ENCODE results near the gene PPP6C.
A peak's percentile ranks its signal among the peaks of the same experiment; 100 is the strongest.
"Not testable (repeated sequence)": the region's sequence is repeated elsewhere in the genome, so short reads cannot be mapped to it uniquely, and the experiment has no call there.

Gene PPP6C

DNA sequence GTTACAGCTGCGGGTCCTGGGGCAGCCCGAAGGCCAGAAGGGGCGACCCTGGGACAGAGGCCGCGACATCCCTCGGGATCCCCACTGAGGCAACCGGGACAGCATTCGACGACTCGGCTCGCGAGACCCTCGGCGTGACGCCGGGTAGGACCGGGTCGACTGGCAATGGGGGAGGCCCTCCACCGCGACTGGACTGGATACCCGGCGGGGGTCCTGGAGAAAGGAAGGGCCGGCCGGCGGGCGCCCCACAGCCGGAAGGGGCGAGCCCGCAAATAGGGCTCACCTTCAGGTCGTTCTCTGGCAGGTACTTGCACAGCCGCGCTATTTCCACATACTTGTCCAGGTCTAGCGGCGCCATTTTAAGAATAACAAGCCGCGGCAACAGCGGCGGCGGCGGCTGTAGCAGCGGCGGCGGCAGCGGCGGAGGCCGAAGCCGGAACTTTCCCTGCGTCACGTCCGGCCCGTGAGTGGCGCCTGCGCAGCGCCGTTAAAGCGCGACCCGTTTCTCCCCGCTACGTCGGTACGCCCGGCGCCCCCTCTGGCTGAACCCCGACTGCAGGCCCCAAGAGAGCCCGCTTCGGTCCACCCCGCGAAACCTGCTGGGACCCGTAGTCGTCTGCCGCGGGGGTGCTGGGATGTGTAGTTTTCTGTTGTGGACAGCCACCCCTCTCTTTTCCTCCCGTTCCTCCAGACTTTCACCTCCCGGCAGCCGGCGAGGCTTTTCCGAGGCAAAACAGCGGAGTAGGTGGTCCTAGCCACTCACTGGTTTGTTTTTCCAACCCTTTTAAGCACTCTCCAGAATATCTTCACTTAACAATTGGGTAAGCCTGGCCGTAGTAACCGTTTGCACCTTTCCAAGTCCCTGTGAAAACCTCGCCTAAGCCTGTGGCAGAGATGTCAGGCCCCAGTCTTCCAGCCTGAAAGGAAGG lies at the start of gene PPP6C:
PPP6C (minus strand) TSS at position 443 of the 929 bp plus-strand sequence; CDS start at position 358, 85 bp downstream.
- H3K9ac ChIP-seq (ENCODE audit: low read depth, low read length): peak within 1 kb of the TSS; percentile 92
- H3K4me1 ChIP-seq (ENCODE audit: control insufficient read depth, insufficient read depth, low read length): peaks cover 5% of the 10 kb centered on the region; the same call in 1 of the 2 replicates
- H3K36me3 ChIP-seq (ENCODE audit: control insufficient read depth, insufficient read depth, low read length): no peaks in the 10 kb centered on the region
- H3K4me3 ChIP-seq (ENCODE audit: low read depth, low read length): peak within 1 kb of the TSS; percentile 95
- H3K27me3 ChIP-seq (ENCODE audit: control insufficient read depth, insufficient read depth, low read length): no peaks in the 10 kb centered on the region
- peak within 1 kb of the TSS; percentile 97 for H3K27ac ChIP-seq (ENCODE audit: low read depth, low read length)
- H3K9me3 ChIP-seq (ENCODE audit: control insufficient read depth, insufficient read depth, low read length): no peaks in the 10 kb centered on the region

DNA sequence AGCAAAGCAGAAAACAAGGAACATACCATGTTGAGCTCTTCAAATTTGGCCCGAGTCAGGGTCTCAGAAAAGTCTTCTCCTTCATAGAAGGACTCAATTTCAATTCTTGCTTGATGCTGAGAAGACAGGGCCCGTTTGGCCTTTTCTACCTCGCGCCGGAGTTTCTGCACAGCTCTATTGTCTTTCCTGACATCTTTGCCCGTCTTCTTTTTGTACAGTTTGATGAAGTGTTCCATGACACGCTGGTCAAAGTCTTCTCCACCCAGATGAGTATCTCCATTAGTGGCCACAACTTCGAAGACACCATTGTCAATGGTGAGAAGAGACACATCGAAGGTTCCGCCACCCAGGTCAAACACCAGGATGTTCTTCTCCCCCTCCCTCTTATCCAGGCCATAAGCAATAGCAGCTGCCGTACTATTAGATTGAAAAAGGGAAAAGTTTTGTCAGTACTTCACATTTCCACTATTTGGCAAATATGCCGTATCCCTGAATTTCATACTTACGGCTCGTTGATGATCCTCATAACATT lies 49.4 kb upstream of the PPP6C start:
- no peaks in the 10 kb centered on the region for H3K9me3 ChIP-seq (ENCODE audit: control insufficient read depth, insufficient read depth, low read length)
- H3K4me3 ChIP-seq (ENCODE audit: low read depth, low read length): peak overlapping the region; percentile 78
- no peak overlapping the region for H3K27ac ChIP-seq (ENCODE audit: low read depth, low read length)
- peaks cover 63% of the 10 kb centered on the region for H3K36me3 ChIP-seq (ENCODE audit: control insufficient read depth, insufficient read depth, low read length)
- H3K4me1 ChIP-seq (ENCODE audit: control insufficient read depth, insufficient read depth, low read length): peaks cover 4% of the 10 kb centered on the region; the same call in 1 of the 2 replicates
- H3K9ac ChIP-seq (ENCODE audit: low read depth, low read length): no peak overlapping the region
- no peaks in the 10 kb centered on the region for H3K27me3 ChIP-seq (ENCODE audit: control insufficient read depth, insufficient read depth, low read length)

DNA sequence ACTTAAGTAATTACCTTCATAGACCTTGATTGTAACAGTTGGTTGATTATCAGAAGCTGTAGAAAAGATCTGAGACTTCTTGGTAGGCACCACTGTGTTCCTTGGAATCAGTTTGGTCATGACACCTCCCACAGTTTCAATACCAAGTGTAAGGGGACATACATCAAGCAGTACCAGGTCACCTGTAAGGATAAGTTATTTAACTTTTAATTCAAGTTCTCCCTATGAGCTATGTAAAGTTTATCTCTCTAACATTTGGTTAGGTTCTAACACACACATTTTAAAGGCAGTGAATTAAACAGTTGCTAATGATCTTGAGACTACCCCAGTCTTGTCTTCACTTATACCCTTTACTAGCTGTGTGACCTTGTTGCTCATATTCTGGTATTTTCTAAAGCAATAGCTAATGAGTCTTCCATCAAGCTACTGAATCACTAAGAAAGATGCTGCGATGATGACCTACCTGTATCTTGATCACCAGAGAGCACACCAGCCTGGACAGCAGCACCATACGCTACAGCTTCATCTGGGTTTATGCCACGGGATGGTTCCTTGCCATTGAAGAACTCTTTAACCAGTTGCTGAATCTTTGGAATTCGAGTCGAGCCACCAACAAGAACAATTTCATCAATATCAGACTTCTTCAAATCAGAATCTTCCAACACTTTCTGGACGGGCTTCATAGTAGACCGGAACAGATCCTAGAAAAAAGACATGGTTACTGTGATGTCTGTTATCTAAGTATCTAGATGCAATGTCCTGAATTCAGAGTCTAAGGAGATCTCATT lies 48.7 kb upstream of the PPP6C start:
- Histone ChIP-seq H3K9me3 (ENCODE audit: control insufficient read depth, insufficient read depth, low read length) (no peaks in the 10 kb centered on the region), H3K4me3 (ENCODE audit: low read depth, low read length) (peak overlapping the region; percentile 1; the same call in 1 of the 2 replicates), H3K27ac (ENCODE audit: low read depth, low read length) (no peak overlapping the region), H3K4me1 (ENCODE audit: control insufficient read depth, insufficient read depth, low read length) (peaks cover 4% of the 10 kb centered on the region; the same call in 1 of the 2 replicates), H3K36me3 (ENCODE audit: control insufficient read depth, insufficient read depth, low read length) (peaks cover 68% of the 10 kb centered on the region), H3K9ac (ENCODE audit: low read depth, low read length) (no peak overlapping the region), H3K27me3 (ENCODE audit: control insufficient read depth, insufficient read depth, low read length) (no peaks in the 10 kb centered on the region)

DNA sequence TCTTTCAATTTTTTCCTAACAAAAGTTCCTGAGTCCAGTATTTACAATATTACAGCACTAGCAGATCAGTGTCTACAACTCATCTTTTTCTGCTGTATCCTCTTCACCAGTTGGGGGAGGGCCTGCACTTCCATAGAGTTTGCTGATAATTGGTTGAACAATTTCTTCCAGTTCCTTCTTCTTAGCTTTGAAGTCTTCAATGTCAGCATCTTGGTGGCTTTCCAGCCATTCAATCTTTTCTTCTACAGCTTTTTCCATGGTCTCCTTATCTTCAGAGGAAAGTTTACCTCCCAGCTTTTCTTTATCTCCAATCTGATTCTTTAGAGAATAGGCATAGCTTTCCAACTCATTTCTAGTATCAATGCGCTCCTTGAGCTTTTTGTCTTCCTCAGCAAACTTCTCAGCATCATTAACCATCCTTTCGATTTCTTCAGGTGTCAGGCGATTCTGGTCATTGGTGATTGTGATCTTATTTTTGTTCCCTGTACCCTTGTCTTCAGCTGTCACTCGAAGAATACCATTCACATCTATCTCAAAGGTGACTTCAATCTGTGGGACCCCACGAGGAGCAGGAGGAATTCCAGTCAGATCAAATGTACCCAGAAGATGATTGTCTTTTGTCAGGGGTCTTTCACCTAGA lies 47.0 kb upstream of the PPP6C start:
- not testable (repeated sequence) for H3K9me3 ChIP-seq (ENCODE audit: control insufficient read depth, insufficient read depth, low read length); H3K4me1 ChIP-seq (ENCODE audit: control insufficient read depth, insufficient read depth, low read length); H3K27me3 ChIP-seq (ENCODE audit: control insufficient read depth, insufficient read depth, low read length); H3K4me3 ChIP-seq (ENCODE audit: low read depth, low read length); H3K27ac ChIP-seq (ENCODE audit: low read depth, low read length); H3K9ac ChIP-seq (ENCODE audit: low read depth, low read length)
- H3K36me3 ChIP-seq (ENCODE audit: control insufficient read depth, insufficient read depth, low read length): peaks cover 74% of the 10 kb centered on the region

DNA sequence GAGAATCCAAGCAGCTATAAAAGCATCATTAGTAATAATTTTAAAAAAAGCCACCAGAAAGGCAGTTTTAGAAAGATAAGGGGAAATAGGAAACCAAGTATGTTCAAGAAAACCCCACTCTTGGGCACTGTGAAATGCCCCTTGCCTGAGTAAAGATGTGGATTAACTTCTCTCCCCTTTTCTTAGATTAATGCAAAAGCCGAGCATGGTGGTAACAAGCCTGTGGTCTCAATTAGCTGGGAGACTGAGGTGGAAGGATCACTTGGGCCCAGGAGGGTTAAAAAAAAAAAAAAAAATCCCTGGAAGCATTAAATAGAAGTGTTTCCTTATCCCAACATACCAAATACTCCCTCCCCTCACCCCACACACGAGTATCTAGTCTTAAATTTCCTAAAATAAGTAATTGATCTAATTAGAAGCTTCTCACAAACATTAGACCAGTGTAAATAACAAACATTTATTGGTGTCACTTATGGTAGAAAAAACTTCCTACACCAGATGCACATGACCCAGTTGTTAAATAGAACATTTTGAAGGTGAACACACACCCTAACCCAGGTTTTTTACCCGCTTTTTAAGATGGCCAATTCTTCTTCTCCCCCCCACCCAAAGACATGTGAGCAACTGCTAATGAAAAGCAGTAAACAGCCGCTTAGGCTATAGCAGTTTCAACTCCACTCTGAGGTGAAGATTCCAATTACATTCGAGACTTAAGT lies 46.4 kb upstream of the PPP6C start:
- H3K27ac ChIP-seq (ENCODE audit: low read depth, low read length): no peak overlapping the region
- no peaks in the 10 kb centered on the region for H3K9me3 ChIP-seq (ENCODE audit: control insufficient read depth, insufficient read depth, low read length)
- no peak overlapping the region for H3K9ac ChIP-seq (ENCODE audit: low read depth, low read length)
- no peaks in the 10 kb centered on the region for H3K27me3 ChIP-seq (ENCODE audit: control insufficient read depth, insufficient read depth, low read length)
- H3K4me1 ChIP-seq (ENCODE audit: control insufficient read depth, insufficient read depth, low read length): peaks cover 4% of the 10 kb centered on the region; the same call in 1 of the 2 replicates
- peaks cover 74% of the 10 kb centered on the region for H3K36me3 ChIP-seq (ENCODE audit: control insufficient read depth, insufficient read depth, low read length)
- no peak overlapping the region for H3K4me3 ChIP-seq (ENCODE audit: low read depth, low read length)

DNA sequence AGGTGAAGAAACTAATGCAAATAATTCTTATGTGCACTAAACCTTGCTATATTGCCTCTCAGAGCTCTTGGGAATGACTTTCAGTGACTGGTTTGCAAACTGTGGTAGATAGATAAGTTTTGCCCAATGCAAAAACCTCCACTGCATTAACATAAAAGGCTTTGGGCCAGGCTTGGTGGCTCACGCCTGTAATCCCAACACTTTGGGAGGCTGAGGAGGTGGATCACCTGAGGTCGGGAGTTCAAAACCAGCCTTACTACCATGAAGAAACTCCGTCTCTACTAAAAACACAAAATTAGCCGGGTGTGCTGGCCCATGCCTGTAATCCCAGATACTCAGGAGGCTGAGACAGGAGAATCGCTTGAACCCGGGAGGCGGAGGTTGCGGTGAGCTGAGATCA lies 44.5 kb upstream of the PPP6C start:
- not testable (repeated sequence) for H3K27me3 ChIP-seq (ENCODE audit: control insufficient read depth, insufficient read depth, low read length); H3K9me3 ChIP-seq (ENCODE audit: control insufficient read depth, insufficient read depth, low read length); H3K9ac ChIP-seq (ENCODE audit: low read depth, low read length); H3K27ac ChIP-seq (ENCODE audit: low read depth, low read length); H3K4me1 ChIP-seq (ENCODE audit: control insufficient read depth, insufficient read depth, low read length); H3K4me3 ChIP-seq (ENCODE audit: low read depth, low read length)
- H3K36me3 ChIP-seq (ENCODE audit: control insufficient read depth, insufficient read depth, low read length): peaks cover 72% of the 10 kb centered on the region

DNA sequence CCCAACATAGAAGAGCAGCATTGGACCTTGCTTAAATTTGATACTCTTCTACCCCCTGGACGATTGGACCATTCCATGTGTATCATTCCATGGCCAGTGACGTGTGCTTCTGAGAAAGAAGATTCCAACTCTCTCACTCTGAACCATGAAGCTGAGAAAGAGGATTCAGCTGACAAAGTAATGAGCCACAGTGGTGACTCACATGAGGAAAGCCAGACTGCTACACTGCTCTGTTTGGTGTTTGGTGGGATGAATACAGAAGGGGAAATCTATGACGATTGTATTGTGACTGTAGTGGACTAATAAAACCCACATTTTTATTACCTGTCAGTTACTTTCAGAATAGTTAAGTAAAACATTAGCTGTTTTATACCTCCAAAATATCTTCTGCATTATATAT lies 44.1 kb upstream of the PPP6C start:
- no peaks in the 10 kb centered on the region for H3K4me1 ChIP-seq (ENCODE audit: control insufficient read depth, insufficient read depth, low read length)
- H3K9me3 ChIP-seq (ENCODE audit: control insufficient read depth, insufficient read depth, low read length): no peaks in the 10 kb centered on the region
- H3K36me3 ChIP-seq (ENCODE audit: control insufficient read depth, insufficient read depth, low read length): peaks cover 67% of the 10 kb centered on the region
- no peak overlapping the region for H3K9ac ChIP-seq (ENCODE audit: low read depth, low read length)
- no peak overlapping the region for H3K4me3 ChIP-seq (ENCODE audit: low read depth, low read length)
- H3K27me3 ChIP-seq (ENCODE audit: control insufficient read depth, insufficient read depth, low read length): no peaks in the 10 kb centered on the region
- H3K27ac ChIP-seq (ENCODE audit: low read depth, low read length): no peak overlapping the region

DNA sequence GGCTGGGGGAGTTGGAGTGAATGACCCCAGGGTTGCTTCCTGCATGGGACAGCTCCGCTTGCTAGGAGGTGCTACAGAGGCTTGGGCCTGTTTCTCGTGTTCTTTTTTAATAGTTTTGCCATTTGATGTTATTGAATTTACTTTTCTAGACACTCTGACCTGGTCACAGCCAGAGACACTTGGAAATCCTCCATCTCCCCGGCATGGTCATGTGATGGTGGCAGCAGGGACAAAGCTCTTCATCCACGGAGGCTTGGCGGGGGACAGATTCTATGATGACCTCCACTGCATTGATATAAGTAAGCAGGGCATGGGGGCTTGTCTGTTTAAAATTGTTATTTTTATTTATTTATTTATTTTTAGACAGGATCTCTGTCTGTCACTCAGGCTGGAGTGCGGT lies 38.2 kb upstream of the PPP6C start:
- H3K9ac ChIP-seq (ENCODE audit: low read depth, low read length): no peak overlapping the region
- peaks cover 24% of the 10 kb centered on the region for H3K36me3 ChIP-seq (ENCODE audit: control insufficient read depth, insufficient read depth, low read length)
- no peaks in the 10 kb centered on the region for H3K4me1 ChIP-seq (ENCODE audit: control insufficient read depth, insufficient read depth, low read length)

DNA sequence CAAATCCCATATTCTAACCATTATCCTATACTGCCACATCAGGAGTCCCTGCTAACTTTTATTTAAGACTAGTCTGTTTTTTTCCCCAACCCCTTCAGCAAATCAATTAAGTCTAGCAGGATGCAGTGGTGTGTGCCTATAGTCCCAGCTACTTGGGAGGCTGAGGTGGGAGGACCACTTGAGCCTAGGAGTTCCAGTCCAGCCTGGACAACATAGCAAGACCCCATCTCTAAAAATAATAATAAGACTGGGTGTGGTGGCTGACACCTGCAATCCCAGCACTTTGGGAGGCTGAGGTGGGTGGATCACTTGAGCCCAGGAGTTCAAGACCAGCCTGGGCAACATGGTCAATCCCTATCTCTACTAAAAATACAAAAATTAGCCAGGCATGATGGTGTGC lies 35.3 kb upstream of the PPP6C start:
- not testable (repeated sequence) for H3K27me3 ChIP-seq (ENCODE audit: control insufficient read depth, insufficient read depth, low read length); H3K4me3 ChIP-seq (ENCODE audit: low read depth, low read length); H3K9me3 ChIP-seq (ENCODE audit: control insufficient read depth, insufficient read depth, low read length); H3K4me1 ChIP-seq (ENCODE audit: control insufficient read depth, insufficient read depth, low read length); H3K9ac ChIP-seq (ENCODE audit: low read depth, low read length); H3K27ac ChIP-seq (ENCODE audit: low read depth, low read length)
- peaks cover 31% of the 10 kb centered on the region for H3K36me3 ChIP-seq (ENCODE audit: control insufficient read depth, insufficient read depth, low read length)

More for the DNA sequence above, 38.2 kb upstream of the PPP6C start:
- Histone ChIP-seq H3K27ac (ENCODE audit: low read depth, low read length) (no peak overlapping the region), H3K27me3 (ENCODE audit: control insufficient read depth, insufficient read depth, low read length) (no peaks in the 10 kb centered on the region), H3K4me3 (ENCODE audit: low read depth, low read length) (no peak overlapping the region), H3K9me3 (ENCODE audit: control insufficient read depth, insufficient read depth, low read length) (no peaks in the 10 kb centered on the region)

DNA sequence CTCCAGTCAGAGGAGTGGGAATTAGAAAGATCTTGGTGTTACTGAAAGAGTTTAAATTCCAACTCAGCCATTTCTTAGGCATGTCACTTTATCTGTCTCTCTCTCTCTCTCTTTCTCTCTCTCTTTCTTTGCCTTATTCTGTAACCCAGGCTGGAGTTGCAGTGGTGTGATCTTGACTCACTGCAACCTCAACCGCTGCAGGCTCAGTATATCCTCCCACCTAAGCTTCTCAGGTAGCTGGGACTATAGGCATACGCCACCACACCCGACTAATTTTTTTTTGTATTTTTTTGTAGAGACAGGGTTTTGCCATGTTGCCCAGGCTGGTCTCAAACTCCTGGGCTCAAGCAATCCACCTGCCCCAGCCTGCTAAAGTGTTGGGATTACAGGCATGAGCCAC lies 29.0 kb upstream of the PPP6C start:
- Histone ChIP-seq H3K4me3 (ENCODE audit: low read depth, low read length) (no peak overlapping the region), H3K9me3 (ENCODE audit: control insufficient read depth, insufficient read depth, low read length) (no peaks in the 10 kb centered on the region), H3K27me3 (ENCODE audit: control insufficient read depth, insufficient read depth, low read length) (no peaks in the 10 kb centered on the region), H3K9ac (ENCODE audit: low read depth, low read length) (no peak overlapping the region), H3K4me1 (ENCODE audit: control insufficient read depth, insufficient read depth, low read length) (no peaks in the 10 kb centered on the region), H3K27ac (ENCODE audit: low read depth, low read length) (no peak overlapping the region), H3K36me3 (ENCODE audit: control insufficient read depth, insufficient read depth, low read length) (peaks cover 36% of the 10 kb centered on the region)

All from HUES48 (cell line).